IPS-NIHi7 (cell line): ENCODE measurements around the gene PTGDS.

Experiments
- DNase-seq: peaks from one replicate; pipeline ENCODE4 v3.0.0; 2012; ENCODE audit warnings: mixed read lengths; ENCODE audit errors: extremely low spot score

The PTGDS gene

DNA sequence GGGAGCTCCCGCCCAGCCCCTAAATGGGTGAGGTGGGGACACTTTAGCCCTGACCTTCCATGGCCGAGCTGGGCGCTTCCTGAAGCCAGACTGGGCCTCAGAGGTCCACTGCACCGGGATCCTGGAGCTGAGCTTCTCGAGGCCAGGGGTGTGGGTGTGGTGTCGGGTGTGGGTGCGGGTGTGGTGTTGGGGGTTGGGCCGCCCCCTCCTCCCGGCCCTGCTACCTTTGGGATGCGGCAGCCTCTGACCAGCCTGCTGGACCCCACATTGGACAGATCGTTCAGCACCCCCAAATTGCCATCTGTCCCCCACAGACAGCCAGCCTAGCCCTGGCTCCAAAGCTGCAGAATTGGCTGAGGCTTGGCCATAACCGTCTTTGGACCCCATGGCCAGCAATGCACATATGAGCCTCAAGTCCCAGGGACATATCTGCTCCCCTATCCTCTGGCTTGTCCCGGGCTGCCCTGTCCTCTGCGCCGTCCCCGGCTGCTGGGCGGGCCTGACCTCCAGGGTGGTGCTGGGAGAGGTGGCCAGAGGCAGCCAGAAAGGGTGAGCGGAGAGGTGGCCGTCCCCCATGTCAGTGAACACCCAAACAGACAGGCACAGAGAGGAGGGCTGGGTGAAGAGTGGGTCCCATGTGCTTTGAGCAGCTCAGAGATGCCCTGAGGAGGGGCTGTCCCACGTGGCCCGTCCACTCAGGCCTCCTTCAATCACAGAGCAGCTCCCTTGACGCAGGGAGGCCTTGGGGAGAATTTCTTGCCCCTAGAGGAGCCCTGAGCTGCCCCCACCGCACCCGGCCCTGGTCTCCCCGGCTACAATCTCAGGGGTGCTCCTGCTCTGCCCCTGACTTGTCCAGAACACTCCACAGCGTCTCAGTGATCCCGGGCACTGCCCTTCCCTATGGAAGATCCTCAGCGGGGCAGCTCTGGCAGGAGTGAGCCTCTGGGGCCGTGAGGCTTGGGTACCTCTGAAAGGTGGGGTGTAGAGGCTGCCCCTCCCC is 3.4 kb upstream of the PTGDS start:
- DNase-seq: no peak

DNA sequence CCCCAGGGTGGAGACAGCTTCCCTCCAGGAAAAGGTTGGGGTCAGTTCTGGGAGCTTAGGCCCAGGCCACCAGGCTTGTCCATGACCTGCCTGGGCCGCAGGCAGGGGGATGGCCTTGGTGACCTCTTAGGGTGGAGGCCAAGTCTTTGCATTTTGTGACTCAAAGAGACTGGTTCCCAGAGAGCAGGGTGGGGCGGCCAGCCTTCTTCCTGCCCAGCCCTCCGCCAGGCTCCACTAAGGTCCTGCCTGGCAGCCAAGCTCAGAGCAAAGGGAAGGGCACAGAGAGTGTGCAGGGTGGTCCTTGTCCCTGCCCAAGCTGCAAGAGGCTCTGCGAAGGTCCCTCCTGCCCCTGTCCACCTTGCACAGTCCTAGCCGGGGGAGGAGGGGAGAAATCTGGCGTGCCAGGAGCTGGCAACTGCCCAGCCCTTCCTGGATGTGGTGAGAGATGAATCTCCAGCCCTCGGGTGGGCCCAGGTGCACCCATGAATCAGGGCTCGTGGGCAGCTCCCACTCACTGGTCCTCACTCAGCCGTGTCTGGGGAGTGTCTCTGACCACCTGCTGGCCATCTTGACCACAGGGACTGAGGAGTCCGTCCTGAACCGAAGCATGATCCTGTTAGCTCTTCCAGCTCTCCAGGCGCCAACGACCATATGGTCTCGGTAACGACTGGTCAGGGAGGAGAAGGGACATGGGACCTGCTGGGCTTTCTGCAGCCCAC is 2.3 kb upstream of the PTGDS start:
- no peak for DNase-seq

DNA sequence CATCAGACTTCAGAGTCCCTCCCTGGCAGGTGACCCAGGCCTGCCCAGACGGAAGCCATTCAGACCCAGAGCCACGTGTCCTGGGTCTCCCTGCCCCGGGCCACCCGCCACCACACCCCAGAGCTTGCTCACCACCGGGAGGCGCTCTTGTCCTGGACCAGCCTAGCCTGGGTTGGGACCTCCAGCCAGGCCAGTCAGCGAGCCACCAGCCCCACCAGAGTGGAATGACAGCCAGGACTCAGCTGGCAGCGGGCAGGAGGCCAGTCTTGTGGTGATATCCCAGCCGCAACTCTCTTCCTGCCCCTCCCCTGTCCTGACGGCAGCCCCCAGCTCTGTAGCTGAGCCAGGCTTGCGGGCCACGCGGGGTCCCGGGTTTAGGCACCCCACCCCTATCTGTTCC is 1.7 kb upstream of the PTGDS start:
- peak; percentile 79 for DNase-seq

DNA sequence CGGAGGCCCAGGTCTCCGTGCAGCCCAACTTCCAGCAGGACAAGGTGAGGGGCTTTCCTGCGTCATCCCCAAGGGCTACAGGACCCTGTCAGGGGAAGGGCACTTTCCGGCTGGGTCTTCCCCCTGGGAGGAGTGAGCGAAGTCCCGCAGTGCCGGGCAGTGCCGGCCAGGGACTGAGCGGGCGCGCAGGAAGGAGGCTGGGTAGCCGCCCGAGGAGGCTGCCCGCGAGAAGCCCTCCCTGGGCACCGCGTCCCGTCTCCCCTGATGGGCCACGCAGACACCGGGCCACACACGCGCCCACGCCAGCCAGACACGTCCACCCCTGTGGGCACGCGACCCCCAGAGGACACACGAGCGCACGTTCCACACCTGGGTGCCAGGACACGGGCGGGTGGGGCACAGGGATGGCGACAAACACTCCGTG is 357 bp downstream of the PTGDS start:
- DNase-seq: peak; percentile 49

DNA sequence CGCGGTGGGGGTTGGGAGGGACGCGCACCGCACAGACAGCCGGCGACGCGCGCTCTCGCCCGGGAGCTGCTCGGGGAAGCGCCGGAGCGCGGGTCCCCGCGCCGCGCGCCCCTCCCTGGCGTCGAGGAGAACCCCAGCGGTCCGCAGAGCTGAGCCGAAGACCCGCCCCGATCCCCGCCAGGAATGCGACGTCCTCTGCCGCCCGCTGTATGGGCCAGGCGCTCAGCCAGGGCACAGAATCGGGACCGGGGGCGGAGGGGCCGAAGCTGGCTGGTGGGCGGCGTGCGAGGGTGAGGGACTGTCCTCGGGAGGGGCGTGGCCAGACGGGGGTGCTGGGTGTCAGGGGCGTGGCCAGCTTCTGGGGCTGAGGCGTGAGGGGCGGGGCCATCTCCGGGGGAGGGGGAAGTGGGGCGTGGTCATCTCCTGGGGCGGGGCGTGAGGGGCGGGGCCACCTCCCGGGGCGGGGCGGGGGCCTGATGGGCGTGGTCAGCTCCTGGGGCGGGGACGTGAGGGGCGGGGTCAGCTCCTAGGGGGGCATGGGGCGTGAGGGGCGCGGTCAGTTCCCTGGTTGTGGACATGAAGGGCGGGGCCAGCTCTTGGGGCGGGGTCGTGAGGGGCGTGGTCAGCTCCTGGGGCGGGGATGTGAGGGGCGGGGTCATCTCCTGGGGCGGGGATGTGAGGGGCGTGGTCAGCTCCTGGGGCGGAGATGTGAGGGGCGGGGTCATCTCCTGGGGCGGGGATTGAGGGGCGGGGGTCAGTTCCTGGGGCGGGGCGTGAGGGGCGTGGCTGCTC is 965 bp downstream of the PTGDS start:
- DNase-seq: peak; percentile 99

DNA sequence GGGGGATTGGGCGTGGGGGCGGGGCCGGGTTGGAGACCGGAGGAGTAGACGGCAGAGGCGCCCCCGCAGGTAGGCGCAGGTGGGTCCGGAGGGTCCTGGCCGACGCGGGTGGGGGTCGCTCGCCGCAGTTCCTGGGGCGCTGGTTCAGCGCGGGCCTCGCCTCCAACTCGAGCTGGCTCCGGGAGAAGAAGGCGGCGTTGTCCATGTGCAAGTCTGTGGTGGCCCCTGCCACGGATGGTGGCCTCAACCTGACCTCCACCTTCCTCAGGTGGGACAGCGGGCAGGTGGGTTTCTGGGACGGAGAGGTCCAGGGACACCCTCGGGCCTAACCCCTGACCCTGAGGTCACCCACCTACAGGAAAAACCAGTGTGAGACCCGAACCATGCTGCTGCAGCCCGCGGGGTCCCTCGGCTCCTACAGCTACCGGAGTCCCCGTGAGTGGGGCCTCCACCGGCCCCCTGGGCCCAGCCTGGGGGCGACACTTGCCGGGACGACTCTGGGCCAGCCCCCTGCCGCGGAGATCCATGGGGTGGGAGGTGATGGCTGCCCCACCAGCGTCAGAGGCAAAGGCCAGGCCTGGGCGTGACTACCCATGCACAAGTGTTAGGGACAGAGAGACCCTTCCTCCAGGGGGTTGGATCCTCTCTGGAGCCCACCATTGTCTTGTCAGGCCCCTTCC is 1.7 kb downstream of the PTGDS start:
- DNase-seq: no peak

DNA sequence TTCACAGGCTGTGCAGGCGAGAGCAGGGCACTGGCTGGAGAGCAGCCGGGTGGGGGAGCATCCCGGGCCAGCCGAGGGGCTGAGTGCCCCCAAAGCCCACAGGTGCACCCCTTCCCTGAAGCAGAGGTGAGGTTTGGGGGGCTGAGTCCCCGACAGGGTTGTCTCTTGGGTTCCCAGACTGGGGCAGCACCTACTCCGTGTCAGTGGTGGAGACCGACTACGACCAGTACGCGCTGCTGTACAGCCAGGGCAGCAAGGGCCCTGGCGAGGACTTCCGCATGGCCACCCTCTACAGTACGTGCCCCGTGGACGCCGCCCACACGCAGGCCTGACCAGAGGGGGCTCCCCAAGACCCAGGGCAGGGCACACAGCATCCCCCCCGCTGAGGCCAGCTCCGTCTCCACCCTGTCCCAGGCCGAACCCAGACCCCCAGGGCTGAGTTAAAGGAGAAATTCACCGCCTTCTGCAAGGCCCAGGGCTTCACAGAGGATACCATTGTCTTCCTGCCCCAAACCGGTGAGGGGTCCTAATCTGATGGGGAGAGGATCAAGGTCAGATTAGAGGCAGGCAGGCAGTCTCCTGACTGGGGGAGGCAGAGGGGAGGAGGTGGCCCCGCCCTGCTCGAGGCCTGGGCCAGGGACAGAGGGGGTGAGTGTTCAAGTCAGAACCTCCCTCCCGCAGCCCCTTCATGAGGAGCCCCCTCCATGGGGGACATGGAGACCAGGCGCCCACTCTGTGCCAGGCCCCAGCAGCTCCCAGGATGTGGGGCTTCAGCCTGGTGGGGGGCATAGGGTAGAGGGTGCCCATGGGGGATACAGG is 2.7 kb downstream of the PTGDS start:
- DNase-seq: no peak

DNA sequence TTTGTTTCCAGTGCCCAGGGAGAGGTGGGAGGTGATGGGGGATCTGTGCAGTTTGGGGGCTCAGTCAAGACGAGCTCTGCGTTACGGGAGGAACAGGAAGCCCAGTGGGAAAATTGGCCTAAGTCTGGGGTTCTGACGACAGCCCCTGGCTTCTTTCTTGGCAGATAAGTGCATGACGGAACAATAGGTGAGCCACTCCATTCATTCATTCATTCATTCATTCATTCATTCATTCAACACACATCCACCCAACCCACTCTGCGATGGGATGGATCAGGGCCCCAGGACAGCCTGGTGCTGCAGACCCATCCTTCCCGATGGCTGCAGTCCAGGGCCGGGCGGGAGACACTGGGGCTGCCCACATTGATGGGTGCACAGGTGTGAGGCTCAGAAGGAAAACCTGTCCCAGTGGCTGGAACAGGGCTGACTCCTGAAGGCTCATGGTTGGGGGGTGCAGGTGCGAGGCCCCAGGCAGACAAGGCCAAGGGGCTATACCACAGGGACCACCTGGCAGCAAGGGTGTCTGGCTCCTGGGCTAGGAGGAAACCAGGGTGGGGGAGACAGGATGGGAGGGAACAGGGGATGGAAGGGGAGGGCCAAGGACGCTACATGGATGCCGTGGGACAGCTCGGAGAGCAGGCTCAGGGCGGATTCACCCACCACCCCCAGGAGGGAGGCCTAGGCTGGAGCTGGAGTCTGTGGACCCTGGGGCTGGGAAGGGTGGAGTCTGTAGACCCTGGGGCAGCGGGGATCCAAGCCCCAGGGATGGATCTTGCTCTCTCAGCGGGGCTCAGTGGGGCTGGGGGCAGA is 3.6 kb downstream of the PTGDS start:
- DNase-seq: no peak

DNA sequence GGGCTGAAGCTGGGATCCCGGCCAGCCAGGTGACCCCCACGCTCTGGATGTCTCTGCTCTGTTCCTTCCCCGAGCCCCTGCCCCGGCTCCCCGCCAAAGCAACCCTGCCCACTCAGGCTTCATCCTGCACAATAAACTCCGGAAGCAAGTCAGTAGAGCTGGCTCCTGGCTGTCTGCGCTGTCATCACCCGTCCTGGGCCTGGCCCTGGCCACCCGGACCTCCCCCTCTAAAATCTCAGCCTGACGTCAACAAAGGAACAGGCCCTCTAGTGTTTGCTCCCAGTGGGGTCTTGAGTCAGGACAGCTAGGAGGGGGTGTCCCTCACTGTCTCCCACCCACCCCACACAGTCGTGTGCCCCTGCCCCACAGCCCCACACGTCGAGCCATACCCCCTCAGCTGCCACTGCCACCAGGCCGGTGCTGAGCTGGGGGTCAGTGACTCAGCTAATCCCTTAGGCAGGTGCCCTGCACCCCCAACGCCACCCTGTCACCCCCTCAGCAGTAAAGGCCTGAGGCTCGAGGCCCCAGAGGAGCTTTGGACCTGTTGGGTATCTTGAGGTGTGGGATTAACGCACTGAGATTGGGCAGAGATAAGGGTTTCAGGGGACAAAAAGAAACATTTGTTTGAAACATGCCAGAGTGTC is 4.4 kb downstream of the PTGDS start:
- no peak for DNase-seq

DNA sequence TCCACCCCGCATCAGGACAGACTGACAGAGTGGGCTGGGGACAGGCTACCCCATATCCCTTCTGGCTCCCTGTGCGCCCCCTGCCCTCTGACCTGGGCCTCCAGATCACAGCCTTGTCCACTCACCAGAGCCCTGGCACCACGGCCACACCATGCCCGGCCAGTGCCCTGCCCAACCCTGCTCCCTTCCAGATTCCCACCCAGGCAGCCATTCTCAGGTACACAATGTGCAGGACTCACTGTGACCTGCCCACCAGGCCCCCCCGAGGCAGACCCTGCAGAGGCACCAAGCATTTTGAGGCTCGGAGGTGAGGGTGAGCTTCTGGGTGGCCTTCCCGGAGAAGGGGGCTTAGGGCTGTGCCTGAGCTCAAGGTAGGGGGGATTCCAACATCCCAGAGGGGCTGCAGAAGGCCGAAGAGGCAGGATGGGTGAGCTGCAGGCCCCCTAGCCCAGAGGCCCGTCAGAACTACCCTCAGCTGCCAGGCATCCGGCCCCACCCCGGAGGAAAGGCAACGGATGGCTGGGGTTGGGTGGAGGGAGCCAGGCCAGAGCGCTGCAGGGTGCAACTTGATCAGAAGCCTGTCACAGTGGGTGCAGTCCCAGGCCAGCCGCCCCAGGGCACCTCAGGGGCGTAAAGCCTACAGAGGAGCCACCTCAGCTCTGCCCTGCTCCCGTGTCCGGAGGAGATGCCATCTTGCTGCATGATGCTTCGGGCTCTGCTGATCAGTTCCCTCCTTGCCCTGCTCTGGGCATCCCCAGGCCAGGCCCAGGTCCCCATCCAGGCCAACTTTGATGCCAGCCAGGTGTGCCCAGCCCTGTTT is 5.1 kb downstream of the PTGDS start, which contains the start of gene LCNL1:
Gene LCNL1 (plus strand): TSS at position 762 of the 820 bp plus-strand sequence. CDS start 594 bp downstream, outside the sequence.
- no peak for DNase-seq

DNA sequence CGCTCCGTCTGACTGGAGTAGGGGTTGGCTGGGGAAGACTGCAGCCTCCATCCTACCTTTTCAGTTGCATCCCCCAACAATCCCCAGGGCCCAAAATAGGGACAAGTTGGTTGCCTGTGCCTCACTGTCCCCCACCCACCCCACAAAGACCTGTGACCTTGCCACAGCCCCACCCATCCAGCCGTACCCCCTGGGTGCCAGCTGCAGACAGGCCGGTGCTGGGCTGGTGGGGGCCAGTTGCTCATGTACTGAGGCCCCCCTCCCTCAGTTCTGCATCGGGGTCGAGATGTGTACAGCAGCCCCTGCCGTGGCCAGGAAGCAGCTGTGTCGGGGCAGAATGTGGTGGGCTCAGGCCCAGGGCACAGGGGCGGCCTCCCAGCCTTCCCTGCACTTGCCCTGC is 5.9 kb downstream of the PTGDS start:
- DNase-seq: no peak

DNA sequence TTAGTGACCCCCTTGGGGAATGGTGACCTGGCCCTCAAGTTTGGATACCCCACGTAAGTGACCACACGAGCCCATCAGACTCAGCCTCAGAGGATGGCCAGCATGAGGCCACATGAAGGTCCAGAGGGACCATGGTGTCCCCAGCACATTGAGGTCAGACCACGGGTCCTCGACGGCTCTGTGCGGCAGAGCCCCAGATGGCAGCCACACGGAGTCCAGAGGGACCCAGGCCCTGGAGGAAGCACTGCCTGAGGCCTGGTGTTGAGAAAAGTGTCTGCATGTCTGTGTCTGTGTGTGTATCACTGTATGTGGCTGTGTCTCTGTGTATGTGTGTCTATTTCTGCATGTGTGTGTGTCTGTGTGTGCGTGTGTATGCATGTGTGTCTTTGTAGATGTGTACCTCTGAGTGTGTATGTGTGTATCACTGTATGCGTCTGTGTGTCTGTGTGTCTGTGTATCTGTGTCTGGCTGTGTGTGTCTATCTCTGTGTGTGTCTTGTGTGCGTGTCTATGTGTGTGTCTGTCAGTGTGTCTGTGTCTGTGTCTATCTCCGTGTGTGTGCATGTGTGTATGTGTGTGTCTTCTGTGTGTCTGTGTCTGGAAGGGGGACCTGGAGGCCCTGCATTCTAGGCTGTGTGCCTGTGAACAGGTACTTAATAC is 6.5 kb downstream of the PTGDS start:
- DNase-seq: no peak

DNA sequence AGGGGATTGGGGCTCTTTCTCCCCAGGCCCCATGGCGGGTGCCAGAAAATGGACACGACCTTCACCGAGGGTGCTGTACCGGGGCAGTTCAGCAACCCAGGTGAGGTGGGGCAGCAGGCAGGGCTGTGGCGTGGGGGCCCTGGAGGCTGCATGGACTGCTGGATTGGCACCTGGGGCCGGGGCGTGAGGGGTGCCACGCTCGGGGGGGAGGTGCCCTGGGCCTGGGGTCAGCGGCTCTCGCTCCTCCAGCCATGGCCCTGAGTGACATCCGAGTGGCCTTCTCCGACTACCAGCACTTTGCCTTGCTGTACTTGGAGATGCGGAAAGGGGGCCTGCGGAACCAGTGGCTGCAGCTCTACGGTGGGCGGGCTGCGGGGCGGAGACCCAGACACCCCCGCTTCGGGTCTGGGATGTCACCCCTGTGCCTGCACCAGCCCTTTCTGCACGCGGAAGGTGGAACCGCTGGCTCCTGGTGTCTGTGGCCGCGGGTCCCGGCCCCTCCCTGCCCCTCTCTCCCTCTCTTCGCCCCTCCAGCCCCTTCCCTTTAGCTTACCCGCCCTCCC is 7.2 kb downstream of the PTGDS start:
- no peak for DNase-seq

DNA sequence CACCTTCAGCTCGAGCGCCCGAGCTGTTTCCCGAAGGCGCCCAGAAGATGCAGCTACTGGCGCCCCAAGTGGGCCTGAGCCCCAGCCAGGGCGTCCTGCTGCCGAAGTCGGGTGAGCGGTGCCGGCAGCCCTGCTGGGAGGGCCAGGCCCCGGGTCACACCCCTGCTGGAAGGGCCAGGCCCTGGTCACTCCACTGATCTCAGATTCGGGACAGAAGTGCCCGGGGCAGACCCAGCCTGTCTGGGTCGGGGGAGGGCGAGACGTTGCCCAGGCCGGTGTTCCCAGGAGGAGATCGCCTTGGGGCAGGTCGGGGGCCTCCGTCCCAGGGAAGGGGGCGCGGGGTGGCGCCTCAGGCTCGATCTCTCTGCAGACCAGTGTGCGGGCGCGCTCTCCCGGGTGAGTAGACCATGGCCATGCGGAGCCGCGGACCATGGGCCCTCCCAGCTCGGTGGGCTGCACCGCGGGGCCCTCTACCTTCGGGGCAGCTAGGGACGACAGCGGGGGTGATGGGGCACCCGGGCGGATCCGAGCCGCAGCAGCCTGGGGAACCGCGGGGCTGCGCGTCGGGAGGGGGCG is 7.8 kb downstream of the PTGDS start:
- DNase-seq: no peak

DNA sequence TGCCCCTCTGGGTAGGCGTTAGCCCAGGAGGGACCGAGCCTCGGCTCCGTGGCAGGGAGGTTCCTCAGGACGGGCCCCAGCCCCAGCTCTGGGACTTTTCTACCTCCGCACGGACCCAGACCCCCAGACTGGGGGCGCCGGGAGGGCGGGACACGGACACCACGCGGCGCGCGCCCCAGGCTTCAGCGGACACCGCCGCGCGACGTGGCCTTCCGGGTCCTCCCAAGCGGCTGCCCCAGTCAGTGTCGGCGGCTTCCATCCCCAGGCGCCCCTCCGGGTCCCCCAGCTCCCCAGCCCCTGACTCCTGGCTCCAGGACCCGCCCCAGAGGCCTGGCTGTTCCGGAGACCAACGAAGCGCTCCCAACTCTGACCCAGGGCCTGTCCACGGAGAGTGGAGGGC is 8.5 kb downstream of the PTGDS start:
- DNase-seq: no peak

DNA sequence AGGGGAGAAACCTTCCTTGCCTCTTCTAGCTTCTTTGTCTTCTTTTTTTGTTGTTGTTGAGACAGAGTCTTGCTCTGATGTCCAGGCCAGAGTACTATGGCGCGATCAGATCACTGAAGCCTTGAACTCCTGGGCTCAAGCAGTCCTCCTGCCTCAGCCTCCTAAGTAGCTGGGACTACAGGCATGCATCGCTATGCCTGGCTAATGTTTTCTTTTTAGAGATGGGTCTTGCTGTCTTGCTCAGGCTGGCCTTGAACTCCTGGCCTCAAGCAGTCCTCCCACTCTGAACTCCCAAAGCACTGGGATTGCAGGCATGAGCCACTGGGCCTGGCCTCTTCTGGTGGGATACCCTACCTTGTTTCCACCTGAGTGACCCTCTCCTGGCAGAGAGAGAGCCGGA is 11.6 kb downstream of the PTGDS start:
- DNase-seq: no peak
